Endodermal cell (in vitro differentiated cells): ENCODE data around the gene GRIN2A. TPM values are rescaled to one million over a fixed set of nuclear protein-coding genes. Genes with fewer than 3 reads are reported as not detected.

ENCODE experiments used
- DNase-seq: peaks from one replicate; pipeline ENCODE4 v3.0.0-alpha.2; 2017
- H3K27ac ChIP-seq: 2 replicates; pipeline ENCODE4 v1.5.1; 2013; ENCODE audit warnings: mild to moderate bottlenecking, low read depth, low read length, moderate library complexity
- H3K27me3 ChIP-seq: 2 replicates; pipeline ENCODE4 v1.6.1; 2013; ENCODE audit warnings: mild to moderate bottlenecking, low read length, moderate library complexity; ENCODE audit not compliant: insufficient read depth, control insufficient read depth, poor library complexity, severe bottlenecking
- H3K36me3 ChIP-seq: 2 replicates; pipeline ENCODE4 v1.7.0; 2013; ENCODE audit warnings: mild to moderate bottlenecking, low read length, moderate library complexity; ENCODE audit not compliant: control insufficient read depth, insufficient read depth
- H3K4me1 ChIP-seq: one replicate; pipeline ENCODE4 v1.7.0; 2013; ENCODE audit warnings: low read length; ENCODE audit not compliant: control insufficient read depth, insufficient read depth
- H3K4me3 ChIP-seq: 2 replicates; pipeline ENCODE4 v1.5.1; 2013; ENCODE audit warnings: mild to moderate bottlenecking, low read length, moderate library complexity
- H3K9ac ChIP-seq: 2 replicates; pipeline ENCODE4 v1.6.1; 2013; ENCODE audit warnings: mild to moderate bottlenecking, low read length, moderate library complexity; ENCODE audit not compliant: poor library complexity, severe bottlenecking; ENCODE audit errors: extremely low read depth
- H3K9me3 ChIP-seq: 2 replicates; pipeline ENCODE4 v1.6.1; 2013; ENCODE audit warnings: mild to moderate bottlenecking, low read length, moderate library complexity; ENCODE audit not compliant: control insufficient read depth
- H3K27ac Mint-ChIP-seq: 2 replicates; pipeline ENCODE4 v1.8.0; 2020; ENCODE audit warnings: mixed read lengths
- H3K27me3 Mint-ChIP-seq: 2 replicates; pipeline ENCODE4 v1.8.0; 2021; ENCODE audit warnings: mild to moderate bottlenecking, mixed read lengths; ENCODE audit not compliant: insufficient read depth
- H3K36me3 Mint-ChIP-seq: 2 replicates; pipeline ENCODE4 v1.8.0; 2020; ENCODE audit warnings: low read depth, mixed read lengths
- H3K4me1 Mint-ChIP-seq: 2 replicates; pipeline ENCODE4 v1.8.0; 2020; ENCODE audit warnings: mixed read lengths
- H3K4me3 Mint-ChIP-seq: 2 replicates; pipeline ENCODE4 v1.8.0; 2020; ENCODE audit warnings: mild to moderate bottlenecking, moderate library complexity, mixed read lengths
- H3K9me3 Mint-ChIP-seq: 2 replicates; pipeline ENCODE4 v1.8.0; 2020; ENCODE audit warnings: mild to moderate bottlenecking, mixed read lengths
- WGBS, 2 experiments: methylation state at CpG; one replicate each; pipeline versions ENCODE4 v1.1.5 to v1.1.7; 2013; ENCODE audit warnings: missing lambda C conversion rate in 2 of 2, mixed read lengths in 1 of 2; ENCODE audit not compliant: insufficient coverage in 1 of 2, insufficient read length in 1 of 2; 5-methylcytosine and 5-hydroxymethylcytosine counted together
- total RNA-seq, 2 donors: library from RNA; stranded (reverse); fragmentation: NEBNext Ultra II Directional in 1 of 2; extraction: Animal tissue kit (Norgen Biotek cat#: 25700) in 1 of 2; gene quantifications; 2 replicates in 1 of 2; 3 replicates in 1 of 2; pipeline ENCODE4 v1.2.1, GENCODE V29; 2021
- TF ChIP-seq, protein P1 (sequence below): fragments of 200-600 bp; sonication (generic); conservative IDR thresholded peaks from 2 replicates; pipeline ENCODE4 v1.5.0; 2021; ENCODE audit warnings: antibody characterized with exemption, mild to moderate bottlenecking

The GRIN2A gene
- total RNA-seq, 2 donors from 2014 or later: 1.2 TPM

DNA sequence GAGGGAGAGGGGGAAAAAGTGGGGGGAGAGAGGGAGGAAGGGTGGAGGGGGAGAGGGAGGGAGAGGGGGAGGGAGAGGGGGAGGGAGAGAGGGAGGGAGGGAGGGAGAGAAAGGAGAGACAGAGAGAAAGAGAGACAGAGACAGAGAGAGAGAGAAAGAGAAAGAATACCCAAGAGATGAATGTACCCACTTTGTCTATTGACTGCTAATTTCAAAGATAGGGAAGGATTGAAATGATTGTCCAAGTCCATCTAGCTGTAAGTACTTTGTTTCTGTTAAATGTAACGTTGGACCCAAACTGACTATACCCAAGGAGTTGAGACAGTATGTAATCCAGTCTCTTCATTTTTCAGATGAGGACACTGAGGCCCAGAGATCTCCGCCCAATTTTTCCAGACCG lies 374.9 kb downstream of the GRIN2A start:
- TF ChIP-seq, protein P1, sequence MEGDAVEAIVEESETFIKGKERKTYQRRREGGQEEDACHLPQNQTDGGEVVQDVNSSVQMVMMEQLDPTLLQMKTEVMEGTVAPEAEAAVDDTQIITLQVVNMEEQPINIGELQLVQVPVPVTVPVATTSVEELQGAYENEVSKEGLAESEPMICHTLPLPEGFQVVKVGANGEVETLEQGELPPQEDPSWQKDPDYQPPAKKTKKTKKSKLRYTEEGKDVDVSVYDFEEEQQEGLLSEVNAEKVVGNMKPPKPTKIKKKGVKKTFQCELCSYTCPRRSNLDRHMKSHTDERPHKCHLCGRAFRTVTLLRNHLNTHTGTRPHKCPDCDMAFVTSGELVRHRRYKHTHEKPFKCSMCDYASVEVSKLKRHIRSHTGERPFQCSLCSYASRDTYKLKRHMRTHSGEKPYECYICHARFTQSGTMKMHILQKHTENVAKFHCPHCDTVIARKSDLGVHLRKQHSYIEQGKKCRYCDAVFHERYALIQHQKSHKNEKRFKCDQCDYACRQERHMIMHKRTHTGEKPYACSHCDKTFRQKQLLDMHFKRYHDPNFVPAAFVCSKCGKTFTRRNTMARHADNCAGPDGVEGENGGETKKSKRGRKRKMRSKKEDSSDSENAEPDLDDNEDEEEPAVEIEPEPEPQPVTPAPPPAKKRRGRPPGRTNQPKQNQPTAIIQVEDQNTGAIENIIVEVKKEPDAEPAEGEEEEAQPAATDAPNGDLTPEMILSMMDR: no peak
- no peak overlapping the region for H3K27ac Mint-ChIP-seq
- Histone ChIP-seq H3K27me3 (no peaks in the 10 kb centered on the region), H3K4me3 (no peak overlapping the region), H3K36me3 (no peaks in the 10 kb centered on the region), H3K9me3 (no peaks in the 10 kb centered on the region), H3K27ac (no peak overlapping the region), H3K9ac (no peak overlapping the region), H3K4me1 (no peaks in the 10 kb centered on the region)
- no peaks in the 10 kb centered on the region for H3K36me3 Mint-ChIP-seq
- no peak overlapping the region for H3K4me3 Mint-ChIP-seq
- no peaks in the 10 kb centered on the region for H3K27me3 Mint-ChIP-seq
- WGBS, 2 experiments: 92 to 100% methylated on average over 3 of the region's 3 CpGs
- H3K9me3 Mint-ChIP-seq: peaks cover 5% of the 10 kb centered on the region
- H3K4me1 Mint-ChIP-seq: peaks cover 2% of the 10 kb centered on the region
- no peak for DNase-seq

DNA sequence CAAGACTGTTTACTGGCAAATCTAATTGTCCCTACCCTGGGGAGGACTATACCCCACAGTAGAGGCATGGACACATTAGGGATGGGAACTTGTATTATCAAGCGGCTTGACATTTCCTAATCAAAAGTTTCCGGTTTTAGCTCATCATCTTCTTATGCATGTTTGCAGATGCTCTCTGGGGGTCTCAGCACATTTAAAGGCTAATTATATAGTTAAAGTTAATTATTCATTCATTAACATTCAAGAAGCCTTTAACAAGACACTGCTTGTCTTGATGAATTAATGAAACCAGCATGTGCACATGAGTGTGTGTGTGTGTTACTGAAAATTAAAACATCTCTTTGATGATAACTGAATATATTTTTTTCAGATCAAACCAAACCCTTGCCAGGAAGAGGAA lies 377.1 kb downstream of the GRIN2A start:
- no peak for DNase-seq
- Mint-ChIP-seq H3K9me3 (peaks cover 5% of the 10 kb centered on the region), H3K4me1 (no peaks in the 10 kb centered on the region), H3K27ac (no peak overlapping the region), H3K36me3 (no peaks in the 10 kb centered on the region), H3K27me3 (no peaks in the 10 kb centered on the region), H3K4me3 (no peak overlapping the region)
- TF ChIP-seq, protein P1: no peak
- 93 to 100% methylated on average over 1 to 2 of the region's 2 CpGs for WGBS, 2 experiments
- no peaks in the 10 kb centered on the region for H3K36me3 ChIP-seq
- H3K27ac ChIP-seq: no peak overlapping the region
- no peaks in the 10 kb centered on the region for H3K4me1 ChIP-seq
- no peak overlapping the region for H3K9ac ChIP-seq
- no peaks in the 10 kb centered on the region for H3K27me3 ChIP-seq
- H3K9me3 ChIP-seq: no peaks in the 10 kb centered on the region
- H3K4me3 ChIP-seq: no peak overlapping the region

DNA sequence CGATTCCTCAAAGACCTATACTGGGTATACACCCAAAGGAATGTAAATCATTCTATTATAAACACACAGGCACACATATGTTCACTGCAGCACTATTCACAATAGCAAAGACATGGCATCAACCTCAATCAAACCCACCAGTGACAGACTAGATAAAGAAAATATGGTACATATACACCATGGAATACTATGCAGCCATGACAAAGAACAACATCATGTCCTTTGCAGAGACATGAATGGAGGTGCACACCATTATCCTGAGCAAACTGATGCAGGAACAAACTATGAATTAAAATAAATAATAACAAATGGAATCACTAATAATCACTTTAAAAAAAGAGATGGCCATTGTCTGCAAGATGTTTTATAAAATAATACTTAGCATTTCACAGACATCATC lies 380.1 kb downstream of the GRIN2A start:
- Mint-ChIP-seq H3K9me3 (peaks cover 5% of the 10 kb centered on the region), H3K27ac (no peak overlapping the region), H3K27me3 (no peaks in the 10 kb centered on the region), H3K4me1 (no peaks in the 10 kb centered on the region), H3K4me3 (no peak overlapping the region), H3K36me3 (no peaks in the 10 kb centered on the region)
- DNase-seq: no peak
- Histone ChIP-seq H3K9ac (no peak overlapping the region), H3K9me3 (no peaks in the 10 kb centered on the region), H3K27me3 (no peaks in the 10 kb centered on the region), H3K4me3 (no peak overlapping the region), H3K36me3 (no peaks in the 10 kb centered on the region), H3K4me1 (no peaks in the 10 kb centered on the region), H3K27ac (no peak overlapping the region)
- TF ChIP-seq, protein P1: no peak
- 78% methylated on average over 1 of the region's 1 CpG; no CpG with 5 or more reads in 1 of the 2 experiments for WGBS, 2 experiments
